Stimulated activated CD4-positive, alpha-beta T cell treated with anti-CD3 and anti-CD28 coated beads, Interleukin-2, amount 100 ng/mL, for 24 hours (primary cell): ENCODE results near the gene STK11IP.

Source experiments
- DNase-seq, 2 donors: peaks; one replicate each; pipeline ENCODE4 v3.0.0-alpha.2; 2020

The STK11IP gene

GRCh38 chr2:219563271-219563928 lies 34.3 kb upstream of the STK11IP start:
- no peak for DNase-seq

- DNase-seq, result no peak
Observed at GRCh38 chr2:219565130-219566080, 32.3 kb upstream of the STK11IP start.

- no peak for DNase-seq
Observed at GRCh38 chr2:219566640-219567039, 31.0 kb upstream of the STK11IP start.

- no peak for DNase-seq
Observed at GRCh38 chr2:219567131-219567530, 30.5 kb upstream of the STK11IP start.

GRCh38 chr2:219567791-219568361 lies 29.8 kb upstream of the STK11IP start:
- no peak for DNase-seq

GRCh38 chr2:219569041-219569440 lies 28.6 kb upstream of the STK11IP start:
- no peak for DNase-seq

- DNase-seq, result no peak
Observed at GRCh38 chr2:219569635-219570034, 28.0 kb upstream of the STK11IP start.

GRCh38 chr2:219570194-219570923 lies 27.3 kb upstream of the STK11IP start:
- DNase-seq, result peak in 1 of 2 donors; percentile 36

- DNase-seq, result peak in 1 of 2 donors; percentile 19
Observed at GRCh38 chr2:219570924-219571310, 26.7 kb upstream of the STK11IP start.

- DNase-seq, result peak in 1 of 2 donors; percentile 31
Observed at GRCh38 chr2:219571311-219572236, 26.1 kb upstream of the STK11IP start, which contains the start of gene OBSL1. Gene OBSL1 (minus strand): TSS chr2:219571539. CDS start chr2:219571232, 307 bp downstream.

- DNase-seq, result no peak
Observed at GRCh38 chr2:219572237-219573001, 25.2 kb upstream of the STK11IP start, which contains the start of gene INHA. Gene INHA (plus strand): TSS chr2:219572310. CDS start chr2:219572375, 65 bp downstream.

GRCh38 chr2:219573166-219573565 lies 24.5 kb upstream of the STK11IP start:
- no peak for DNase-seq

GRCh38 chr2:219574484-219575311 lies 23.0 kb upstream of the STK11IP start:
- no peak for DNase-seq

- DNase-seq, result no peak
Observed at GRCh38 chr2:219575566-219576504, 21.8 kb upstream of the STK11IP start.

- DNase-seq, result no peak
Observed at GRCh38 chr2:219576505-219577388, 20.9 kb upstream of the STK11IP start.

GRCh38 chr2:219578811-219579613 lies 18.6 kb upstream of the STK11IP start:
- no peak for DNase-seq

GRCh38 chr2:219581346-219581745 lies 16.3 kb upstream of the STK11IP start:
- no peak for DNase-seq
